ENCODE measurements around the gene TIPARP.
"Not testable (repeated sequence)": the region's sequence is repeated elsewhere in the genome, so short reads cannot be mapped to it uniquely, and the experiment has no call there.

TIPARP gene

GRCh38 chr3:156705761-156706616 lies 31.6 kb downstream of the TIPARP start:
- no peak overlapping the region for H3K9ac ChIP-seq (ENCODE audit: low read depth in 1 of 2, low read length in 2 of 2)
- no peaks in the 10 kb centered on the region for H3K9me3 ChIP-seq (ENCODE audit: control insufficient read depth in 1 of 2, low read length in 2 of 2)
- H3K27me3 ChIP-seq (ENCODE audit: control insufficient read depth in 1 of 2, insufficient read depth in 2 of 2, low read length in 2 of 2): no peaks in the 10 kb centered on the region
- H3K36me3 ChIP-seq (ENCODE audit: control insufficient read depth in 1 of 2, insufficient read depth in 2 of 2, low read length in 2 of 2): peaks cover 25 to 40% of the 10 kb centered on the region in 2 donors
- H3K4me1 ChIP-seq (ENCODE audit: control insufficient read depth in 1 of 2, insufficient read depth in 2 of 2, low read length in 2 of 2): peaks cover 0 to 23% of the 10 kb centered on the region in 2 donors
- no peak overlapping the region for H3K27ac ChIP-seq (ENCODE audit: low read depth, low read length)
- peak overlapping the region in 1 of 2 donors; percentile 37 for H3K4me3 ChIP-seq (ENCODE audit: low read depth in 1 of 2, low read length in 2 of 2)

- Histone ChIP-seq H3K27me3 (ENCODE audit: control insufficient read depth in 1 of 2, insufficient read depth in 2 of 2, low read length in 2 of 2) (no peaks in the 10 kb centered on the region), H3K4me1 (ENCODE audit: control insufficient read depth in 1 of 2, insufficient read depth in 2 of 2, low read length in 2 of 2) (peaks cover 0 to 17% of the 10 kb centered on the region in 2 donors), H3K4me3 (ENCODE audit: low read depth in 1 of 2, low read length in 2 of 2) (no peak overlapping the region), H3K36me3 (ENCODE audit: control insufficient read depth in 1 of 2, insufficient read depth in 2 of 2, low read length in 2 of 2) (peaks cover 25 to 36% of the 10 kb centered on the region in 2 donors), H3K9me3 (ENCODE audit: control insufficient read depth in 1 of 2, low read length in 2 of 2) (no peaks in the 10 kb centered on the region), H3K27ac (ENCODE audit: low read depth, low read length) (no peak overlapping the region), H3K9ac (ENCODE audit: low read depth in 1 of 2, low read length in 2 of 2) (no peak overlapping the region)
These were observed 33.2 kb downstream of the TIPARP start for GRCh38 chr3:156707588-156707987.

- H3K36me3 ChIP-seq (ENCODE audit: control insufficient read depth in 1 of 2, insufficient read depth in 2 of 2, low read length in 2 of 2): peaks cover 10 to 29% of the 10 kb centered on the region in 2 donors
- peaks cover 0 to 10% of the 10 kb centered on the region in 2 donors for H3K4me1 ChIP-seq (ENCODE audit: control insufficient read depth in 1 of 2, insufficient read depth in 2 of 2, low read length in 2 of 2)
- H3K27me3 ChIP-seq (ENCODE audit: control insufficient read depth in 1 of 2, insufficient read depth in 2 of 2, low read length in 2 of 2): no peaks in the 10 kb centered on the region
- H3K4me3 ChIP-seq (ENCODE audit: low read depth in 1 of 2, low read length in 2 of 2): no peak overlapping the region
- H3K27ac ChIP-seq (ENCODE audit: low read depth, low read length): no peak overlapping the region
- no peak overlapping the region for H3K9ac ChIP-seq (ENCODE audit: low read depth in 1 of 2, low read length in 2 of 2)
- no peaks in the 10 kb centered on the region for H3K9me3 ChIP-seq (ENCODE audit: control insufficient read depth in 1 of 2, low read length in 2 of 2)
These were observed 36.0 kb downstream of the TIPARP start for GRCh38 chr3:156710429-156710828.

GRCh38 chr3:156711113-156711512 lies 36.7 kb downstream of the TIPARP start:
- Histone ChIP-seq H3K4me1 (ENCODE audit: control insufficient read depth in 1 of 2, insufficient read depth in 2 of 2, low read length in 2 of 2) (peaks cover 0 to 3% of the 10 kb centered on the region in 2 donors), H3K27ac (ENCODE audit: low read depth, low read length) (no peak overlapping the region), H3K36me3 (ENCODE audit: control insufficient read depth in 1 of 2, insufficient read depth in 2 of 2, low read length in 2 of 2) (peaks cover 10 to 24% of the 10 kb centered on the region in 2 donors), H3K9ac (ENCODE audit: low read depth in 1 of 2, low read length in 2 of 2) (no peak overlapping the region), H3K4me3 (ENCODE audit: low read depth in 1 of 2, low read length in 2 of 2) (no peak overlapping the region), H3K27me3 (ENCODE audit: control insufficient read depth in 1 of 2, insufficient read depth in 2 of 2, low read length in 2 of 2) (no peaks in the 10 kb centered on the region), H3K9me3 (ENCODE audit: control insufficient read depth in 1 of 2, low read length in 2 of 2) (no peaks in the 10 kb centered on the region)

GRCh38 chr3:156711944-156712343 lies 37.6 kb downstream of the TIPARP start:
- H3K27me3 ChIP-seq (ENCODE audit: control insufficient read depth in 1 of 2, insufficient read depth in 2 of 2, low read length in 2 of 2); H3K27ac ChIP-seq (ENCODE audit: low read depth, low read length); H3K4me1 ChIP-seq (ENCODE audit: control insufficient read depth in 1 of 2, insufficient read depth in 2 of 2, low read length in 2 of 2); H3K9ac ChIP-seq (ENCODE audit: low read depth in 1 of 2, low read length in 2 of 2); H3K9me3 ChIP-seq (ENCODE audit: control insufficient read depth in 1 of 2, low read length in 2 of 2); H3K4me3 ChIP-seq (ENCODE audit: low read depth in 1 of 2, low read length in 2 of 2): not testable (repeated sequence)
- H3K36me3 ChIP-seq (ENCODE audit: control insufficient read depth in 1 of 2, insufficient read depth in 2 of 2, low read length in 2 of 2): peaks cover 10 to 22% of the 10 kb centered on the region in 2 donors

GRCh38 chr3:156716105-156716862 lies 41.9 kb downstream of the TIPARP start:
- Histone ChIP-seq H3K4me1 (ENCODE audit: control insufficient read depth in 1 of 2, insufficient read depth in 2 of 2, low read length in 2 of 2) (no peaks in the 10 kb centered on the region), H3K9ac (ENCODE audit: low read depth in 1 of 2, low read length in 2 of 2) (no peak overlapping the region), H3K36me3 (ENCODE audit: control insufficient read depth in 1 of 2, insufficient read depth in 2 of 2, low read length in 2 of 2) (no peaks in the 10 kb centered on the region), H3K27ac (ENCODE audit: low read depth, low read length) (no peak overlapping the region), H3K9me3 (ENCODE audit: control insufficient read depth in 1 of 2, low read length in 2 of 2) (no peaks in the 10 kb centered on the region), H3K27me3 (ENCODE audit: control insufficient read depth in 1 of 2, insufficient read depth in 2 of 2, low read length in 2 of 2) (no peaks in the 10 kb centered on the region), H3K4me3 (ENCODE audit: low read depth in 1 of 2, low read length in 2 of 2) (no peak overlapping the region)

GRCh38 chr3:156718622-156719306 lies 44.4 kb downstream of the TIPARP start:
- H3K4me1 ChIP-seq (ENCODE audit: control insufficient read depth in 1 of 2, insufficient read depth in 2 of 2, low read length in 2 of 2): peaks cover 0 to 3% of the 10 kb centered on the region in 2 donors
- H3K27ac ChIP-seq (ENCODE audit: low read depth, low read length): no peak overlapping the region
- no peak overlapping the region for H3K4me3 ChIP-seq (ENCODE audit: low read depth in 1 of 2, low read length in 2 of 2)
- no peaks in the 10 kb centered on the region for H3K36me3 ChIP-seq (ENCODE audit: control insufficient read depth in 1 of 2, insufficient read depth in 2 of 2, low read length in 2 of 2)
- no peak overlapping the region for H3K9ac ChIP-seq (ENCODE audit: low read depth in 1 of 2, low read length in 2 of 2)
- no peaks in the 10 kb centered on the region for H3K27me3 ChIP-seq (ENCODE audit: control insufficient read depth in 1 of 2, insufficient read depth in 2 of 2, low read length in 2 of 2)
- no peaks in the 10 kb centered on the region for H3K9me3 ChIP-seq (ENCODE audit: control insufficient read depth in 1 of 2, low read length in 2 of 2)

GRCh38 chr3:156720826-156721225 lies 46.4 kb downstream of the TIPARP start:
- Histone ChIP-seq H3K27ac (ENCODE audit: low read depth, low read length) (no peak overlapping the region), H3K27me3 (ENCODE audit: control insufficient read depth in 1 of 2, insufficient read depth in 2 of 2, low read length in 2 of 2) (no peaks in the 10 kb centered on the region), H3K9ac (ENCODE audit: low read depth in 1 of 2, low read length in 2 of 2) (no peak overlapping the region), H3K36me3 (ENCODE audit: control insufficient read depth in 1 of 2, insufficient read depth in 2 of 2, low read length in 2 of 2) (no peaks in the 10 kb centered on the region), H3K4me3 (ENCODE audit: low read depth in 1 of 2, low read length in 2 of 2) (no peak overlapping the region), H3K4me1 (ENCODE audit: control insufficient read depth in 1 of 2, insufficient read depth in 2 of 2, low read length in 2 of 2) (peaks cover 0 to 13% of the 10 kb centered on the region in 2 donors), H3K9me3 (ENCODE audit: control insufficient read depth in 1 of 2, low read length in 2 of 2) (no peaks in the 10 kb centered on the region)

- no peak overlapping the region for H3K27ac ChIP-seq (ENCODE audit: low read depth, low read length)
- peaks cover 0 to 24% of the 10 kb centered on the region in 2 donors for H3K4me1 ChIP-seq (ENCODE audit: control insufficient read depth in 1 of 2, insufficient read depth in 2 of 2, low read length in 2 of 2)
- no peaks in the 10 kb centered on the region for H3K27me3 ChIP-seq (ENCODE audit: control insufficient read depth in 1 of 2, insufficient read depth in 2 of 2, low read length in 2 of 2)
- H3K36me3 ChIP-seq (ENCODE audit: control insufficient read depth in 1 of 2, insufficient read depth in 2 of 2, low read length in 2 of 2): no peaks in the 10 kb centered on the region
- H3K9ac ChIP-seq (ENCODE audit: low read depth in 1 of 2, low read length in 2 of 2): no peak overlapping the region
- no peaks in the 10 kb centered on the region for H3K9me3 ChIP-seq (ENCODE audit: control insufficient read depth in 1 of 2, low read length in 2 of 2)
- H3K4me3 ChIP-seq (ENCODE audit: low read depth in 1 of 2, low read length in 2 of 2): no peak overlapping the region
These were observed 47.6 kb downstream of the TIPARP start for GRCh38 chr3:156721687-156722618.
